Measurements from ENCODE around the gene CDK13. TPM values are rescaled to one million over a fixed set of nuclear protein-coding genes. Genes with fewer than 3 reads are reported as not detected.
"Not testable (repeated sequence)": the region's sequence is repeated elsewhere in the genome, so short reads cannot be mapped to it uniquely, and the experiment has no call there.

CDK13 gene
- total RNA-seq, 1 donor, result 109 TPM

GRCh38 chr7:39909526-39909925 lies 40.5 kb upstream of the CDK13 start:
- no peaks in the 10 kb centered on the region for H3K36me3 ChIP-seq (ENCODE audit: insufficient read depth, low read length)
- no peak for TF ChIP-seq CTCF (IDR thresholded peaks at IDR 0.05; ENCODE audit: extremely low read depth, low read depth, low read length)
- no peaks in the 10 kb centered on the region for H3K4me1 ChIP-seq (ENCODE audit: insufficient read depth, low read length)
- DNase-seq (ENCODE audit: insufficient read length, low spot score, missing footprints), result no peak
- no peaks in the 10 kb centered on the region for H3K9me3 ChIP-seq (ENCODE audit: low read depth, low read length)
- no peaks in the 10 kb centered on the region for H3K79me2 ChIP-seq (ENCODE audit: insufficient read depth, low read length)
- H3K27ac ChIP-seq (ENCODE audit: low read depth, low read length), result no peak overlapping the region
- no peaks in the 10 kb centered on the region for H3K27me3 ChIP-seq (ENCODE audit: insufficient read depth, low read length)
- no peak overlapping the region for H3K4me2 ChIP-seq (ENCODE audit: insufficient read depth, low read length)
- no peak overlapping the region for H2AFZ ChIP-seq (ENCODE audit: low read length)
- no peaks in the 10 kb centered on the region for H4K20me1 ChIP-seq (ENCODE audit: insufficient read depth, low read length)
- no peak overlapping the region for H3K4me3 ChIP-seq (ENCODE audit: insufficient read depth, low read length)

- Histone ChIP-seq H3K9me3 (ENCODE audit: low read depth, low read length) (no peaks in the 10 kb centered on the region), H3K36me3 (ENCODE audit: insufficient read depth, low read length) (no peaks in the 10 kb centered on the region), H3K4me2 (ENCODE audit: insufficient read depth, low read length) (no peak overlapping the region), H4K20me1 (ENCODE audit: insufficient read depth, low read length) (no peaks in the 10 kb centered on the region), H3K4me3 (ENCODE audit: insufficient read depth, low read length) (no peak overlapping the region), H2AFZ (ENCODE audit: low read length) (no peak overlapping the region), H3K27me3 (ENCODE audit: insufficient read depth, low read length) (no peaks in the 10 kb centered on the region), H3K4me1 (ENCODE audit: insufficient read depth, low read length) (no peaks in the 10 kb centered on the region), H3K79me2 (ENCODE audit: insufficient read depth, low read length) (no peaks in the 10 kb centered on the region), H3K27ac (ENCODE audit: low read depth, low read length) (no peak overlapping the region)
- TF ChIP-seq CTCF (IDR thresholded peaks at IDR 0.05; ENCODE audit: extremely low read depth, low read depth, low read length), result no peak
- DNase-seq (ENCODE audit: insufficient read length, low spot score, missing footprints), result no peak
These were observed 39.8 kb upstream of the CDK13 start for GRCh38 chr7:39910108-39910869.

DNA sequence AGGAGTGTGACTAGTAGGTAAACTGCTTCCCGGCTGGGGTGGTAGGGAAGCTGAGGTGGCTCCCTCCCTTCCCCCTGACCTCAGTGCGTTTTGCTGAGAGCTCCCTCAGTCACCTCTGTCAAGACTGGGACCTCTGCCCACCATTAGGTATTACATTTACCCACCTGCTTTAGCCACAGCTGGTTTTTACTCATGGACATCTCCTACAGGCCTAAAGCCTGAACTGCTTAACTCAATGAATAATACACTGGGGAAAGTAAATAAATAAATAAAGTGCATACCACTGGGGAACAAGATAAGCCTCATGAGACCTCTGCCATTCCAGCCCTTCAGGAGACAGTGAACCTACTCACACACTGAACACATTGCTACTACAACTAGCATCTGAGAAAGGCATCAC lies 38.9 kb upstream of the CDK13 start:
- Histone ChIP-seq H3K4me3 (ENCODE audit: insufficient read depth, low read length) (no peak overlapping the region), H3K9me3 (ENCODE audit: low read depth, low read length) (no peaks in the 10 kb centered on the region)

GRCh38 chr7:39915847-39916246 lies 34.2 kb upstream of the CDK13 start:
- H3K27ac ChIP-seq (ENCODE audit: low read depth, low read length); H3K4me1 ChIP-seq (ENCODE audit: insufficient read depth, low read length); H4K20me1 ChIP-seq (ENCODE audit: insufficient read depth, low read length); H3K4me2 ChIP-seq (ENCODE audit: insufficient read depth, low read length); DNase-seq (ENCODE audit: insufficient read length, low spot score, missing footprints); H3K4me3 ChIP-seq (ENCODE audit: insufficient read depth, low read length); H3K9me3 ChIP-seq (ENCODE audit: low read depth, low read length); H3K79me2 ChIP-seq (ENCODE audit: insufficient read depth, low read length); H2AFZ ChIP-seq (ENCODE audit: low read length); H3K36me3 ChIP-seq (ENCODE audit: insufficient read depth, low read length): not testable (repeated sequence)
- H3K27me3 ChIP-seq (ENCODE audit: insufficient read depth, low read length), result peaks cover 13% of the 10 kb centered on the region

More for the DNA sequence above, 38.9 kb upstream of the CDK13 start:
- DNase-seq (ENCODE audit: insufficient read length, low spot score, missing footprints), result no peak
- H3K4me1 ChIP-seq (ENCODE audit: insufficient read depth, low read length), result no peaks in the 10 kb centered on the region
- no peaks in the 10 kb centered on the region for H4K20me1 ChIP-seq (ENCODE audit: insufficient read depth, low read length)
- no peaks in the 10 kb centered on the region for H3K27me3 ChIP-seq (ENCODE audit: insufficient read depth, low read length)
- no peak overlapping the region for H2AFZ ChIP-seq (ENCODE audit: low read length)
- no peak overlapping the region for H3K4me2 ChIP-seq (ENCODE audit: insufficient read depth, low read length)
- H3K27ac ChIP-seq (ENCODE audit: low read depth, low read length), result no peak overlapping the region
- H3K79me2 ChIP-seq (ENCODE audit: insufficient read depth, low read length), result no peaks in the 10 kb centered on the region
- no peak for TF ChIP-seq CTCF (IDR thresholded peaks at IDR 0.05; ENCODE audit: extremely low read depth, low read depth, low read length)
- H3K36me3 ChIP-seq (ENCODE audit: insufficient read depth, low read length), result no peaks in the 10 kb centered on the region
